GM23338 (cell line): Measurements from ENCODE around the gene OR2S2. TPM values are rescaled to one million over a fixed set of nuclear protein-coding genes. Genes with fewer than 3 reads are reported as not detected.

Experiments
- CREB1 ChIP-seq: fragments of 250-450 bp; sonication (Bioruptor Pico); IDR thresholded peaks from 2 replicates; pipeline ENCODE4 v1.5.0; 2020; ENCODE audit warnings: low read depth, mild to moderate bottlenecking, moderate library complexity
- CTCF ChIP-seq, 2 experiments: fragments of 200-600 bp in 1 of 2; sonication (generic) in 1 of 2; conservative IDR thresholded peaks; 2 replicates each; pipeline versions ENCODE4 v1.5.1 to v1.6.1; 2016 to 2017; ENCODE audit warnings: antibody characterized with exemption in 2 of 2, low read depth in 2 of 2, mild to moderate bottlenecking in 2 of 2, moderate library complexity in 1 of 2
- EZH2 ChIP-seq: fragments of 200-600 bp; sonication (generic); IDR thresholded peaks from one replicate; pipeline ENCODE4 v1.8.0; 2017; ENCODE audit warnings: antibody characterized with exemption, mild to moderate bottlenecking, low read depth; ENCODE audit not compliant: unreplicated experiment
- EZH2phosphoT487 ChIP-seq: fragments of 200-600 bp; sonication (generic); IDR thresholded peaks from one replicate; pipeline ENCODE4 v1.8.1; 2018; ENCODE audit warnings: antibody characterized with exemption; ENCODE audit not compliant: unreplicated experiment
- POLR2AphosphoS5 ChIP-seq: IDR thresholded peaks from 2 replicates; pipeline ENCODE4 v1.6.1; 2016; ENCODE audit warnings: antibody characterized with exemption, low read depth
- REST ChIP-seq: IDR thresholded peaks from one replicate; pipeline ENCODE4 v1.6.1; 2018; ENCODE audit warnings: antibody characterized with exemption; ENCODE audit not compliant: unreplicated experiment
- STAT1 ChIP-seq: IDR thresholded peaks from one replicate; pipeline ENCODE4 v1.6.1; 2016; ENCODE audit warnings: antibody characterized with exemption; ENCODE audit not compliant: unreplicated experiment
- ZNF114 ChIP-seq: fragments of 250-450 bp; sonication (Bioruptor Pico); IDR thresholded peaks from 2 replicates; pipeline ENCODE4 v1.5.0; 2020; ENCODE audit warnings: mild to moderate bottlenecking, moderate library complexity
- ZNF331 ChIP-seq: fragments of 250-450 bp; sonication (Bioruptor Pico); IDR thresholded peaks from 2 replicates; pipeline ENCODE4 v1.5.0; 2020; ENCODE audit warnings: low read depth, mild to moderate bottlenecking, moderate library complexity
- ZNF462 ChIP-seq: fragments of 250-450 bp; sonication (Bioruptor Pico); IDR thresholded peaks from 2 replicates; pipeline ENCODE4 v1.5.0; 2020; ENCODE audit warnings: mild to moderate bottlenecking, moderate library complexity
- polyA plus RNA-seq: library from polyadenylated mRNA; unstranded; fragments of >200 nt; fragmentation: Nextera tagmentation; extraction: Ambion mirVana; gene quantifications from 2 replicates; pipeline ENCODE4 v1.2.1, GENCODE V29; 2016
- total RNA-seq: library from RNA; depleted of rRNA; stranded (reverse); fragments of >200 nt; shearing (Covaris generic); gene quantifications from 2 replicates; pipeline ENCODE4 v1.2.3, GENCODE V29; 2014

OR2S2 gene
- total and polyA plus RNA-seq, 2 experiments from 2014 or later: not detected

GRCh38 chr9:36006549-36007315 is 48.8 kb upstream of the OR2S2 start (continued):
- no peak for TF ChIP-seq ZNF462
- TF ChIP-seq EZH2phosphoT487: no peak
- no peak for TF ChIP-seq ZNF114 (CRISPR knock-in tag)
- no peak for TF ChIP-seq EZH2
- no peak for TF ChIP-seq STAT1
- TF ChIP-seq CREB1 (CRISPR knock-in tag): no peak
- no peak for TF ChIP-seq ZNF331 (CRISPR knock-in tag)
- TF ChIP-seq CTCF (conservative IDR thresholded peaks at IDR 0.05; ENCODE audit: low read depth in 2 of 2): no peak
- TF ChIP-seq REST: no peak
- TF ChIP-seq POLR2AphosphoS5: no peak
